HepG2 (cell line): ENCODE measurements around the gene THOC1. TPM values are rescaled to one million over a fixed set of nuclear protein-coding genes. Genes with fewer than 3 reads are reported as not detected.

Experiments
- AHR ChIP-seq: IDR thresholded peaks from 2 replicates; pipeline ENCODE4 v1.6.1; 2018; ENCODE audit warnings: missing genetic modification reagents, missing compliant biosample characterization
- DR1 ChIP-seq: sonication (generic); formaldehyde crosslinking; IDR thresholded peaks from 2 replicates; pipeline ENCODE4 v1.8.0; 2021; ENCODE audit warnings: mild to moderate bottlenecking, missing genetic modification reagents, inconsistent platforms
- HOXD1 ChIP-seq: sonication (generic); formaldehyde crosslinking; IDR thresholded peaks from 2 replicates; pipeline ENCODE4 v1.5.0; 2020; ENCODE audit warnings: missing genetic modification reagents
- RBM39 ChIP-seq: fragments of 200-400 bp; formaldehyde crosslinking; IDR thresholded peaks from one replicate; pipeline ENCODE4 v1.6.1; 2018; ENCODE audit warnings: antibody characterized with exemption, mild to moderate bottlenecking, low read depth, low read length; ENCODE audit not compliant: poor library complexity, severe bottlenecking
- SKI ChIP-seq: fragments of 450-650 bp; IDR thresholded peaks from one replicate; pipeline ENCODE4 v1.6.1; 2018; ENCODE audit warnings: mild to moderate bottlenecking; ENCODE audit not compliant: partially characterized antibody
- YY1 ChIP-seq: IDR thresholded peaks from 2 replicates; pipeline ENCODE4 v1.6.1; 2011; ENCODE audit warnings: low read length, low read depth, moderate library complexity, mild to moderate bottlenecking; ENCODE audit not compliant: insufficient read depth, insufficient replicate concordance
- ZNF331 ChIP-seq: sonication (generic); formaldehyde crosslinking; IDR thresholded peaks from 2 replicates; pipeline ENCODE4 v1.4.0; 2020; ENCODE audit warnings: missing genetic modification reagents
- ZNF83 ChIP-seq: sonication (generic); formaldehyde crosslinking; IDR thresholded peaks from 2 replicates; pipeline ENCODE4 v1.4.0; 2020; ENCODE audit warnings: missing genetic modification reagents, mild to moderate bottlenecking, borderline replicate concordance
- polyA plus RNA-seq, 8 experiments: library from polyadenylated mRNA; depleted of rRNA in 3 of 8; stranded (reverse) in 7 of 8; unstranded in 1 of 8; fragments of >200 nt; fragmentation: Illumina TruSeq in 4 of 8; extraction: Trizol in 4 of 8; gene quantifications; 2 replicates each; pipeline versions ENCODE4 v1.2.1 to v1.2.3, GENCODE V29; 2011 to 2016; ENCODE audit warnings: low read depth in 4 of 8, missing spikeins in 1 of 8, mixed read lengths in 1 of 8; ENCODE audit not compliant: insufficient read depth in 1 of 8
- total RNA-seq, 5 experiments: library from RNA; depleted of rRNA; stranded (reverse); fragments of >200 nt; fragmentation: Illumina TruSeq; extraction: Trizol; gene quantifications; 2 replicates each; pipeline ENCODE4 v1.2.3, GENCODE V29; 2016; ENCODE audit warnings: low read depth in 1 of 5
- TF ChIP-seq, protein P1 (sequence below): sonication (generic); formaldehyde crosslinking; IDR thresholded peaks from 2 replicates; pipeline ENCODE4 v1.4.0; 2020; ENCODE audit warnings: mild to moderate bottlenecking, missing genetic modification reagents
- TF ChIP-seq, protein P2 (sequence below): sonication (generic); formaldehyde crosslinking; IDR thresholded peaks from 2 replicates; pipeline ENCODE4 v1.4.0; 2020; ENCODE audit warnings: mild to moderate bottlenecking, missing genetic modification reagents, borderline replicate concordance
- TF ChIP-seq, protein P3 (sequence below): sonication (generic); IDR thresholded peaks from 2 replicates; pipeline ENCODE4 v1.6.1; 2016; ENCODE audit warnings: low read depth, borderline replicate concordance
- TF ChIP-seq, protein P4 (sequence below): sonication (generic); formaldehyde crosslinking; IDR thresholded peaks from 2 replicates; pipeline ENCODE4 v1.4.0; 2020; ENCODE audit warnings: missing genetic modification reagents, mild to moderate bottlenecking, borderline replicate concordance
- TF ChIP-seq, protein P5 (sequence below): sonication (generic); formaldehyde crosslinking; IDR thresholded peaks from 2 replicates; pipeline ENCODE4; 2020; ENCODE audit warnings: missing genetic modification reagents, mild to moderate bottlenecking, borderline replicate concordance
- TF ChIP-seq, protein P6 (sequence below): sonication (generic); formaldehyde crosslinking; IDR thresholded peaks from 2 replicates; pipeline ENCODE4 v1.9.0; 2022; ENCODE audit warnings: missing genetic modification reagents, mild to moderate bottlenecking, borderline replicate concordance

The THOC1 gene
- total and polyA plus RNA-seq, 2 of the 13 experiments (the other 11 are each of a cell fraction or from before 2014, with no cell fraction given): 40.6 to 56.7 TPM

DNA sequence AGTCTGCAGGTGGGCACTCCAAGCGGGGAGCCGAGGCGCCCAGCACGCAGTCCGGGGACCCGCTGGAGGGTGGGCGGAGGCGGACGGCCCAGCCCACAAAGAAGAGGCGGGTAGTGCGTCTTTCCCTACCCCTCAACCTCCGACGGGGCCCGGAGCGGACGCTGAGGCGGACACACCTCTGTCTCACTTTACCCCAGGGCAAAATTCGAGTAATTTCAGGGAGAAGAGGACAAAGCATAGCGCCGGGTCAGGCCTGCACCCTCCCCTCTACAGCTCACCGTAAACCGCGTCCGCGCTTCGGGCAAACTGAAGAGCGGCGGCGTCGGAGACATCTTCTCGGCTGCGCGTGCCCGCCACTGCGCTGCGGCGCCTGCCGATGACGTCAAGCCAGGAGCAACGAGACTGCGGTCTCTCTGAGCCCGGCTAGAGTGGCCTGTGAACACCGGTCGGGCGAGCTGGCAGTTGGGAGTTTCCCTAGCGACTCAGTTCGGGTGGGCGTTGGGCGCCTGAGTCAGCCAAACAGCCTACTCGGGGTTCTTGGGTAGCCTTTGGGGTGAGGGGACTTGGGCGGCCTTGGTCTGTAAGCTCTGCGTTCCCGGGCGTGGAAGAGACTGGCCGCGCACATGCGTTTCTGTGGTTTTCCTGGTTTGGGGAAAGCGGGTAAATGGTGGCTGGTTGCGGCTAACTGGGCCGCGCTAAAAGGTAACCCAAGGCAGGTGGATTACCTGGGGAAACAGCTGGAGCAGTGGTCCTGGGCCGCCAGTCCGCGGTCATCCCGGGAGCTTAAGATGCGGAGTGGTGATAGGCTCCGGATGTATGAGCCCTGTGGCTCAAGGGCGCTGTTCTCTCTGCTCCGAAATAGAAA, at the start of gene THOC1 (continued):
- TF ChIP-seq, protein P1, sequence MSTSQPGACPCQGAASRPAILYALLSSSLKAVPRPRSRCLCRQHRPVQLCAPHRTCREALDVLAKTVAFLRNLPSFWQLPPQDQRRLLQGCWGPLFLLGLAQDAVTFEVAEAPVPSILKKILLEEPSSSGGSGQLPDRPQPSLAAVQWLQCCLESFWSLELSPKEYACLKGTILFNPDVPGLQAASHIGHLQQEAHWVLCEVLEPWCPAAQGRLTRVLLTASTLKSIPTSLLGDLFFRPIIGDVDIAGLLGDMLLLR: peak; percentile 94
- TF ChIP-seq, protein P2, sequence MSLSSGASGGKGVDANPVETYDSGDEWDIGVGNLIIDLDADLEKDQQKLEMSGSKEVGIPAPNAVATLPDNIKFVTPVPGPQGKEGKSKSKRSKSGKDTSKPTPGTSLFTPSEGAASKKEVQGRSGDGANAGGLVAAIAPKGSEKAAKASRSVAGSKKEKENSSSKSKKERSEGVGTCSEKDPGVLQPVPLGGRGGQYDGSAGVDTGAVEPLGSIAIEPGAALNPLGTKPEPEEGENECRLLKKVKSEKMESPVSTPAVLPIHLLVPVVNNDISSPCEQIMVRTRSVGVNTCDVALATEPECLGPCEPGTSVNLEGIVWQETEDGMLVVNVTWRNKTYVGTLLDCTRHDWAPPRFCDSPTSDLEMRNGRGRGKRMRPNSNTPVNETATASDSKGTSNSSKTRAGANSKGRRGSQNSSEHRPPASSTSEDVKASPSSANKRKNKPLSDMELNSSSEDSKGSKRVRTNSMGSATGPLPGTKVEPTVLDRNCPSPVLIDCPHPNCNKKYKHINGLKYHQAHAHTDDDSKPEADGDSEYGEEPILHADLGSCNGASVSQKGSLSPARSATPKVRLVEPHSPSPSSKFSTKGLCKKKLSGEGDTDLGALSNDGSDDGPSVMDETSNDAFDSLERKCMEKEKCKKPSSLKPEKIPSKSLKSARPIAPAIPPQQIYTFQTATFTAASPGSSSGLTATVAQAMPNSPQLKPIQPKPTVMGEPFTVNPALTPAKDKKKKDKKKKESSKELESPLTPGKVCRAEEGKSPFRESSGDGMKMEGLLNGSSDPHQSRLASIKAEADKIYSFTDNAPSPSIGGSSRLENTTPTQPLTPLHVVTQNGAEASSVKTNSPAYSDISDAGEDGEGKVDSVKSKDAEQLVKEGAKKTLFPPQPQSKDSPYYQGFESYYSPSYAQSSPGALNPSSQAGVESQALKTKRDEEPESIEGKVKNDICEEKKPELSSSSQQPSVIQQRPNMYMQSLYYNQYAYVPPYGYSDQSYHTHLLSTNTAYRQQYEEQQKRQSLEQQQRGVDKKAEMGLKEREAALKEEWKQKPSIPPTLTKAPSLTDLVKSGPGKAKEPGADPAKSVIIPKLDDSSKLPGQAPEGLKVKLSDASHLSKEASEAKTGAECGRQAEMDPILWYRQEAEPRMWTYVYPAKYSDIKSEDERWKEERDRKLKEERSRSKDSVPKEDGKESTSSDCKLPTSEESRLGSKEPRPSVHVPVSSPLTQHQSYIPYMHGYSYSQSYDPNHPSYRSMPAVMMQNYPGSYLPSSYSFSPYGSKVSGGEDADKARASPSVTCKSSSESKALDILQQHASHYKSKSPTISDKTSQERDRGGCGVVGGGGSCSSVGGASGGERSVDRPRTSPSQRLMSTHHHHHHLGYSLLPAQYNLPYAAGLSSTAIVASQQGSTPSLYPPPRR: 0 out of 2 replicates have a peak, but pooled peaks have one; percentile 31
- TF ChIP-seq, protein P3, sequence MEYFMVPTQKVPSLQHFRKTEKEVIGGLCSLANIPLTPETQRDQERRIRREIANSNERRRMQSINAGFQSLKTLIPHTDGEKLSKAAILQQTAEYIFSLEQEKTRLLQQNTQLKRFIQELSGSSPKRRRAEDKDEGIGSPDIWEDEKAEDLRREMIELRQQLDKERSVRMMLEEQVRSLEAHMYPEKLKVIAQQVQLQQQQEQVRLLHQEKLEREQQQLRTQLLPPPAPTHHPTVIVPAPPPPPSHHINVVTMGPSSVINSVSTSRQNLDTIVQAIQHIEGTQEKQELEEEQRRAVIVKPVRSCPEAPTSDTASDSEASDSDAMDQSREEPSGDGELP: peak; percentile 32; the same call in 1 of the 2 replicates
- TF ChIP-seq DR1: peak; percentile 59
- TF ChIP-seq, protein P4, sequence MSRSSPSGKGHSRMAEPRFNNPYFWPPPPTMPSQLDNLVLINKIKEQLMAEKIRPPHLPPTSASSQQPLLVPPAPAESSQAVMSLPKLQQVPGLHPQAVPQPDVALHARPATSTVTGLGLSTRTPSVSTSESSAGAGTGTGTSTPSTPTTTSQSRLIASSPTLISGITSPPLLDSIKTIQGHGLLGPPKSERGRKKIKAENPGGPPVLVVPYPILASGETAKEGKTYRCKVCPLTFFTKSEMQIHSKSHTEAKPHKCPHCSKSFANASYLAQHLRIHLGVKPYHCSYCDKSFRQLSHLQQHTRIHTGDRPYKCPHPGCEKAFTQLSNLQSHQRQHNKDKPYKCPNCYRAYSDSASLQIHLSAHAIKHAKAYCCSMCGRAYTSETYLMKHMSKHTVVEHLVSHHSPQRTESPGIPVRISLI (CRISPR knock-in tag): peak; percentile 57; the same call in 1 of the 2 replicates
- peak; percentile 83 for TF ChIP-seq ZNF331 (CRISPR knock-in tag)
- peak; percentile 62; the same call in 1 of the 2 replicates for TF ChIP-seq ZNF83 (CRISPR knock-in tag)
- TF ChIP-seq RBM39: peak; percentile 91
- no peak for TF ChIP-seq AHR (CRISPR knock-in tag)
- peak; percentile 86 for TF ChIP-seq YY1
- TF ChIP-seq, protein P5, sequence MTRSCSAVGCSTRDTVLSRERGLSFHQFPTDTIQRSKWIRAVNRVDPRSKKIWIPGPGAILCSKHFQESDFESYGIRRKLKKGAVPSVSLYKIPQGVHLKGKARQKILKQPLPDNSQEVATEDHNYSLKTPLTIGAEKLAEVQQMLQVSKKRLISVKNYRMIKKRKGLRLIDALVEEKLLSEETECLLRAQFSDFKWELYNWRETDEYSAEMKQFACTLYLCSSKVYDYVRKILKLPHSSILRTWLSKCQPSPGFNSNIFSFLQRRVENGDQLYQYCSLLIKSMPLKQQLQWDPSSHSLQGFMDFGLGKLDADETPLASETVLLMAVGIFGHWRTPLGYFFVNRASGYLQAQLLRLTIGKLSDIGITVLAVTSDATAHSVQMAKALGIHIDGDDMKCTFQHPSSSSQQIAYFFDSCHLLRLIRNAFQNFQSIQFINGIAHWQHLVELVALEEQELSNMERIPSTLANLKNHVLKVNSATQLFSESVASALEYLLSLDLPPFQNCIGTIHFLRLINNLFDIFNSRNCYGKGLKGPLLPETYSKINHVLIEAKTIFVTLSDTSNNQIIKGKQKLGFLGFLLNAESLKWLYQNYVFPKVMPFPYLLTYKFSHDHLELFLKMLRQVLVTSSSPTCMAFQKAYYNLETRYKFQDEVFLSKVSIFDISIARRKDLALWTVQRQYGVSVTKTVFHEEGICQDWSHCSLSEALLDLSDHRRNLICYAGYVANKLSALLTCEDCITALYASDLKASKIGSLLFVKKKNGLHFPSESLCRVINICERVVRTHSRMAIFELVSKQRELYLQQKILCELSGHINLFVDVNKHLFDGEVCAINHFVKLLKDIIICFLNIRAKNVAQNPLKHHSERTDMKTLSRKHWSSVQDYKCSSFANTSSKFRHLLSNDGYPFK (CRISPR knock-in tag): peak; percentile 94
- peak; percentile 53 for TF ChIP-seq SKI
- TF ChIP-seq HOXD1 (CRISPR knock-in tag): peak; percentile 26; the same call in 1 of the 2 replicates
- TF ChIP-seq, protein P6, sequence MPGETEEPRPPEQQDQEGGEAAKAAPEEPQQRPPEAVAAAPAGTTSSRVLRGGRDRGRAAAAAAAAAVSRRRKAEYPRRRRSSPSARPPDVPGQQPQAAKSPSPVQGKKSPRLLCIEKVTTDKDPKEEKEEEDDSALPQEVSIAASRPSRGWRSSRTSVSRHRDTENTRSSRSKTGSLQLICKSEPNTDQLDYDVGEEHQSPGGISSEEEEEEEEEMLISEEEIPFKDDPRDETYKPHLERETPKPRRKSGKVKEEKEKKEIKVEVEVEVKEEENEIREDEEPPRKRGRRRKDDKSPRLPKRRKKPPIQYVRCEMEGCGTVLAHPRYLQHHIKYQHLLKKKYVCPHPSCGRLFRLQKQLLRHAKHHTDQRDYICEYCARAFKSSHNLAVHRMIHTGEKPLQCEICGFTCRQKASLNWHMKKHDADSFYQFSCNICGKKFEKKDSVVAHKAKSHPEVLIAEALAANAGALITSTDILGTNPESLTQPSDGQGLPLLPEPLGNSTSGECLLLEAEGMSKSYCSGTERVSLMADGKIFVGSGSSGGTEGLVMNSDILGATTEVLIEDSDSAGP (CRISPR knock-in tag): peak; percentile 93
